Esophagus (tissue), 2 donors: ENCODE measurements around the gene ARVCF. TPM values are rescaled to one million over a fixed set of nuclear protein-coding genes. Genes with fewer than 3 reads are reported as not detected.

Experiments
- H3K27ac ChIP-seq, 2 donors: one replicate each; pipeline ENCODE4 v1.5.1; 2013; ENCODE audit warnings: low read depth in 2 of 2, mild to moderate bottlenecking in 2 of 2, inconsistent platforms in 1 of 2, low read length in 1 of 2, moderate library complexity in 1 of 2
- H3K27me3 ChIP-seq, 2 donors: one replicate each; pipeline ENCODE4 v1.6.1; 2013; ENCODE audit warnings: low read length in 2 of 2, control low read depth in 1 of 2, mild to moderate bottlenecking in 1 of 2; ENCODE audit not compliant: insufficient read depth in 2 of 2, control insufficient read depth in 1 of 2
- H3K36me3 ChIP-seq, 2 donors: one replicate each; pipeline ENCODE4 v1.6.1; 2013; ENCODE audit warnings: low read length in 1 of 2; ENCODE audit not compliant: control insufficient read depth in 2 of 2, insufficient read depth in 2 of 2
- H3K4me1 ChIP-seq, 2 donors: one replicate each; pipeline ENCODE4 v1.6.1; 2013; ENCODE audit warnings: low read length in 1 of 2; ENCODE audit not compliant: control insufficient read depth in 2 of 2, insufficient read depth in 2 of 2
- H3K4me3 ChIP-seq, 2 donors: one replicate each; pipeline ENCODE4 v1.5.1; 2013; ENCODE audit warnings: low read length in 2 of 2, mild to moderate bottlenecking in 2 of 2, low read depth in 1 of 2, moderate library complexity in 1 of 2
- H3K9me3 ChIP-seq, 2 donors: one replicate each; pipeline ENCODE4 v1.6.1; 2013; ENCODE audit warnings: mild to moderate bottlenecking in 2 of 2, low read depth in 1 of 2, low read length in 1 of 2, moderate library complexity in 1 of 2; ENCODE audit not compliant: control insufficient read depth in 2 of 2, insufficient read depth in 1 of 2
- WGBS, 2 donors: extraction: QIAGEN DNeasy Blood & Tissue Kit; methylation state at CpG; one replicate each; pipeline ENCODE4 v1.1.7; 2013; 5-methylcytosine and 5-hydroxymethylcytosine counted together
- polyA plus RNA-seq, 2 donors: library from polyadenylated mRNA; stranded (reverse); fragments of 200-250 nt; gene quantifications; one replicate each; pipeline ENCODE4 v1.2.3, GENCODE V29; 2013
- donor health status: healthy with polysubstance abuse.
- donor health status: Bipolar disorder and iron deficiency.

ARVCF gene
- polyA plus RNA-seq, 2 donors: 3.4 to 5.5 TPM

DNA sequence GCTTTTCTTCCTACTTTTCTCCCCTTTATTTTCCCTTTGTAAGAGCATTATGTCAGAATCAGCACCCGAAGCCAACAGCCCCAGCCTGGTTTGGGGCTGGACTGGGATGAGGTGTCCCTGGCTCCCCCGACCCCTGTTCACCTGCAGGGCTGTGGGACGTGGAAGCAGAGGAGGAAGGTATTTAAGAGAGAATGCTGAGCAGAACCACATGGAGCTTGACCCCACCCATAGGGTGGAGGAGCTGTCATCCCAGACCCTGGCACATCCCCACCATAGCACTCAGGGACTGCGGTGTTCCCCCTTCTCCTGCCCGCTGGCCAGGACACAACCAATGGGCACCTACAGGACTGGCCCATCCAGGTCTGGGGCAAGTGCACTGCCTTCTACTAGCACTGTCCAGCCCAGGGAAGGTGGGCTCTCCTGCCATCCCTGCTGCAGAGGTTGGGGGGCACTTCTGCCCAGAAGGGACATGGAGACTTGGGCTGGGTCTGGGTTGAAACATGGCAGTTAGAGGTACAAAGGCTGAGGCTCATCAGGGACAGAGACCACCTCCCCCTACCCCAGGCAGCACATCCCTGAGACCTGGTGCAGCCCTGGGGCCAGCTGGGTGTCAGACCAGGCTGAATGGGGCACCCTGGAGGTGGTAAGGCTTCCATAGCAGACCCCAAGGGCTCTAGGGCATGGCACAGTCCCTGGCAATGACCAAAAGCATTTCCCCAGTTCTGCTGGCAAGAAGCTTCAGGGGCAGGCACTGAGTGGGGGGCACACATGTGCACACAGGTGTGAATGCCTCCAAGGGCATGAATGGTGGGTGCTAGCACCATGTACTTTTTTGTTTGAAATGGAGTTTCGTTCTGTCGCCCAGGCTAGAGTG is 23.9 kb upstream of the ARVCF start:
- no peak overlapping the region for H3K27ac ChIP-seq
- H3K36me3 ChIP-seq: peaks cover 15 to 37% of the 10 kb centered on the region in 2 donors
- no peaks in the 10 kb centered on the region for H3K4me1 ChIP-seq
- H3K4me3 ChIP-seq: no peak overlapping the region
- WGBS, 2 donors: 88 to 90% methylated on average over 7 of the region's 7 CpGs
- no peaks in the 10 kb centered on the region for H3K27me3 ChIP-seq
- H3K9me3 ChIP-seq: no peaks in the 10 kb centered on the region

GRCh38 chr22:20039683-20040325 is 23.2 kb upstream of the ARVCF start:
- Histone ChIP-seq H3K27ac (no peak overlapping the region), H3K27me3 (no peaks in the 10 kb centered on the region), H3K4me1 (no peaks in the 10 kb centered on the region), H3K36me3 (peaks cover 15 to 37% of the 10 kb centered on the region in 2 donors), H3K9me3 (no peaks in the 10 kb centered on the region), H3K4me3 (no peak overlapping the region)
- WGBS, 2 donors: 81 to 88% methylated on average over 9 of the region's 9 CpGs

GRCh38 chr22:20038574-20038973 is 22.0 kb upstream of the ARVCF start:
- Histone ChIP-seq H3K4me3 (no peak overlapping the region), H3K27me3 (no peaks in the 10 kb centered on the region), H3K9me3 (no peaks in the 10 kb centered on the region), H3K36me3 (peaks cover 10 to 28% of the 10 kb centered on the region in 2 donors), H3K27ac (no peak overlapping the region), H3K4me1 (no peaks in the 10 kb centered on the region)
- WGBS, 2 donors: 81 to 91% methylated on average over 7 of the region's 7 CpGs

GRCh38 chr22:20037419-20037818 is 20.8 kb upstream of the ARVCF start:
- H3K9me3 ChIP-seq: no peaks in the 10 kb centered on the region
- H3K27me3 ChIP-seq: no peaks in the 10 kb centered on the region
- H3K36me3 ChIP-seq: peaks cover 6 to 23% of the 10 kb centered on the region in 2 donors
- peaks cover under 1 to 8% of the 10 kb centered on the region in 2 donors for H3K4me1 ChIP-seq
- WGBS, 2 donors: 77 to 89% methylated on average over 3 of the region's 3 CpGs
- H3K27ac ChIP-seq: no peak overlapping the region
- no peak overlapping the region for H3K4me3 ChIP-seq

DNA sequence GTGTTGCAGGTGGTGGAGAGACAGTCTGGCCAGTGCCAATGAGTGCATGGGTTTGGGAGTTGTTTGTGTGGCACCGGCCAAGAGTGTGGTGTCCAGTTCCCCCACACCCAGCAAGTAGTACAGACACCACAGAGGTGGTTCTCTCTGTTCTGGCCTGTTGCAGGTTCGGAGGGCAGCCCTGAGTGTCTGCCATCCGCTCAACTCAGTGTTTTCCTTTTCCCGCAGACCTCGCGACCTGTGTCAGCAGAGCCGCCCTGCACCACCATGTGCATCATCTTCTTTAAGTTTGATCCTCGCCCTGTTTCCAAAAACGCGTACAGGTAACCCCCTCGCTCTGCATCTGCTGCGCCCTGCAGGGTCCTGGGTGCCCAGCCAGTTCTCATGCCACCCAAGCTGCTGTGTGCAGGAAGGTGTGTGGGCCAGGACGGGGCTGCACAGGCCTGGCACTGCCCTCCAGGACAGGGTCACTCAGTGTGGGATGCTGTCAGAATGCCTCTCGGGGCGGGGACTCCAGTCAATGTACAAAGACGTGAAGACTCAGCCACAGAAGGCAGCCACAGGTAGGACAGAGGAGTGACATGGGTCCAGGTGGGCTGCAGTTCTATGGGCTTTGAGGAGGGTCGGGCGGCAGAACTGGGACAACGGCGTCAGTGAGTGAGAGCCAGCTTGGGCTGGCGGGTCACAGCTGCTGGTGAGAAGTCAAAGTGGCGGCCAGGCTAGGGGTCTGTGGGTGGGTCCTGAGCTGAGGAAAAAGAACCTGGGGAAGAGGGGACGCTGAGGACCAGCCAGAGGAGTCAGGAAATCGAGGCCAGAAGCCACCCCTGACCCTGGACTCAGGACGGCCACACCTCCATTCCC is 20.1 kb upstream of the ARVCF start:
- H3K36me3 ChIP-seq: peaks cover 6 to 23% of the 10 kb centered on the region in 2 donors

GRCh38 chr22:20036084-20036482 is 19.5 kb upstream of the ARVCF start:
- WGBS, 2 donors: 90 to 94% methylated on average over 10 of the region's 10 CpGs
- H3K27me3 ChIP-seq: no peaks in the 10 kb centered on the region
- peaks cover 6 to 28% of the 10 kb centered on the region in 2 donors for H3K36me3 ChIP-seq
- H3K4me3 ChIP-seq: no peak overlapping the region
- peaks cover 4 to 17% of the 10 kb centered on the region in 2 donors for H3K4me1 ChIP-seq
- no peaks in the 10 kb centered on the region for H3K9me3 ChIP-seq
- no peak overlapping the region for H3K27ac ChIP-seq

More for the DNA sequence above, 20.1 kb upstream of the ARVCF start:
- H3K4me1 ChIP-seq: peaks cover 4 to 14% of the 10 kb centered on the region in 2 donors
- H3K27me3 ChIP-seq: no peaks in the 10 kb centered on the region
- 95% methylated on average over 25 of the region's 25 CpGs for WGBS, 2 donors
- no peak overlapping the region for H3K4me3 ChIP-seq
- H3K9me3 ChIP-seq: no peaks in the 10 kb centered on the region
- no peak overlapping the region for H3K27ac ChIP-seq

GRCh38 chr22:20035375-20036083 is 18.9 kb upstream of the ARVCF start:
- Histone ChIP-seq H3K4me3 (no peak overlapping the region), H3K4me1 (peaks cover 4 to 17% of the 10 kb centered on the region in 2 donors), H3K27me3 (no peaks in the 10 kb centered on the region), H3K9me3 (no peaks in the 10 kb centered on the region), H3K27ac (no peak overlapping the region), H3K36me3 (peaks cover 6 to 28% of the 10 kb centered on the region in 2 donors)
- 84 to 90% methylated on average over 16 of the region's 16 CpGs for WGBS, 2 donors

GRCh38 chr22:20034143-20034542 is 17.5 kb upstream of the ARVCF start:
- H3K4me1 ChIP-seq: peaks cover 4 to 17% of the 10 kb centered on the region in 2 donors
- no peaks in the 10 kb centered on the region for H3K9me3 ChIP-seq
- no peaks in the 10 kb centered on the region for H3K27me3 ChIP-seq
- H3K27ac ChIP-seq: no peak overlapping the region
- H3K4me3 ChIP-seq: no peak overlapping the region
- 76 to 85% methylated on average over 5 of the region's 5 CpGs for WGBS, 2 donors
- peaks cover 6 to 26% of the 10 kb centered on the region in 2 donors for H3K36me3 ChIP-seq
